Smooth muscle cell (in vitro differentiated cells): Measurements from ENCODE around the gene SRSF12. TPM values are rescaled to one million over a fixed set of nuclear protein-coding genes. Genes with fewer than 3 reads are reported as not detected.

Source experiments
- DNase-seq: peaks from one replicate; lab custom pipeline; 2025; ENCODE audit not compliant: unreplicated experiment; lab: John Stamatoyannopoulos, UW
- H2AFZ ChIP-seq: fragments of 200-600 bp; sonication (generic); 2 replicates; pipeline ENCODE4 v1.6.0; 2016; ENCODE audit warnings: antibody characterized with exemption, low read depth, mild to moderate bottlenecking
- H3F3A ChIP-seq: fragments of 200-600 bp; sonication (generic); 2 replicates; pipeline ENCODE4 v1.6.0; 2017; ENCODE audit warnings: antibody characterized with exemption, low read depth
- H3K27ac ChIP-seq: fragments of 200-600 bp; sonication (generic); 2 replicates; pipeline ENCODE4 v1.5.1; 2016; ENCODE audit warnings: low read depth, mild to moderate bottlenecking
- H3K27me3 ChIP-seq: fragments of 200-600 bp; sonication (generic); 2 replicates; pipeline ENCODE4 v1.6.1; 2016; ENCODE audit warnings: low read depth, mild to moderate bottlenecking
- H3K36me3 ChIP-seq: fragments of 200-600 bp; sonication (generic); 2 replicates; pipeline ENCODE4 v1.5.1; 2016; ENCODE audit warnings: low read depth
- H3K4me1 ChIP-seq: fragments of 200-600 bp; sonication (generic); 2 replicates; pipeline ENCODE4 v1.5.1; 2016; ENCODE audit warnings: low read depth
- H3K4me2 ChIP-seq: fragments of 200-600 bp; sonication (generic); 2 replicates; pipeline ENCODE4 v1.6.0; 2016; ENCODE audit warnings: mild to moderate bottlenecking
- H3K4me3 ChIP-seq: fragments of 200-600 bp; sonication (generic); 2 replicates; pipeline ENCODE4 v1.5.1; 2016; ENCODE audit warnings: mild to moderate bottlenecking
- H3K79me2 ChIP-seq: fragments of 200-600 bp; sonication (generic); 2 replicates; pipeline ENCODE4 v1.6.0; 2016; ENCODE audit warnings: low read depth, mild to moderate bottlenecking
- H3K9ac ChIP-seq: fragments of 200-600 bp; sonication (generic); 2 replicates; pipeline ENCODE4 v1.6.0; 2016; ENCODE audit warnings: low read depth
- H3K9me3 ChIP-seq: fragments of 200-600 bp; sonication (generic); replicated peaks from 2 replicates; pipeline ENCODE4 v1.5.1; 2016; ENCODE audit warnings: low read depth
- H4K20me1 ChIP-seq: fragments of 200-600 bp; sonication (generic); 2 replicates; pipeline ENCODE4 v1.6.0; 2016; ENCODE audit warnings: low read depth
- CTCF ChIP-seq: fragments of 200-600 bp; sonication (generic); IDR thresholded peaks from 2 replicates; pipeline ENCODE4 v1.5.1; 2017; ENCODE audit warnings: borderline replicate concordance, mild to moderate bottlenecking, antibody characterized with exemption; ENCODE audit not compliant: insufficient read depth, poor library complexity, severe bottlenecking
- WGBS: methylation state at CpG from one replicate; pipeline ENCODE4 v1.1.7; 2016; ENCODE audit warnings: low lambda C conversion rate; 5-methylcytosine and 5-hydroxymethylcytosine counted together
- polyA plus RNA-seq: library from polyadenylated mRNA; unstranded; fragments of >200 nt; fragmentation: Nextera tagmentation; extraction: Ambion mirVana; gene quantifications from 2 replicates; pipeline ENCODE4 v1.2.1, GENCODE V29; 2016
- total RNA-seq: library from RNA; depleted of rRNA; stranded (reverse); fragments of >200 nt; gene quantifications from 2 replicates; pipeline ENCODE4 v1.2.3, GENCODE V29; 2014

The SRSF12 gene
- total and polyA plus RNA-seq, 2 experiments from 2014 or later: 5.6 to 7.2 TPM

GRCh38 chr6:89085409-89086205, 32.3 kb downstream of the SRSF12 start:
- DNase-seq: no peak
- no peak overlapping the region for H3K4me3 ChIP-seq
- H3K36me3 ChIP-seq: peaks cover 21% of the 10 kb centered on the region
- no peak overlapping the region for H3K9ac ChIP-seq
- no peaks in the 10 kb centered on the region for H3K9me3 ChIP-seq
- 94% methylated on average over 12 of the region's 12 CpGs for WGBS
- no peak overlapping the region for H2AFZ ChIP-seq
- peaks cover 18% of the 10 kb centered on the region for H3K4me1 ChIP-seq
- H3K27me3 ChIP-seq: no peaks in the 10 kb centered on the region
- peaks cover 84% of the 10 kb centered on the region for H4K20me1 ChIP-seq
- H3K79me2 ChIP-seq: peaks cover 50% of the 10 kb centered on the region
- peaks cover 32% of the 10 kb centered on the region for H3F3A ChIP-seq
- TF ChIP-seq CTCF: no peak
- H3K27ac ChIP-seq: peak overlapping the region; percentile 99
- H3K4me2 ChIP-seq: no peak overlapping the region

GRCh38 chr6:89084954-89085353, 32.9 kb downstream of the SRSF12 start:
- Histone ChIP-seq H3K9ac (no peak overlapping the region), H3K36me3 (peaks cover 21% of the 10 kb centered on the region), H3K4me1 (peaks cover 18% of the 10 kb centered on the region), H3K27me3 (no peaks in the 10 kb centered on the region), H3K79me2 (peaks cover 50% of the 10 kb centered on the region), H3K9me3 (no peaks in the 10 kb centered on the region), H3K4me2 (peak overlapping the region; percentile 93), H3K4me3 (peak overlapping the region; percentile 94), H2AFZ (no peak overlapping the region), H3F3A (peaks cover 33% of the 10 kb centered on the region), H4K20me1 (peaks cover 84% of the 10 kb centered on the region), H3K27ac (peak overlapping the region; percentile 99)
- WGBS: 54% methylated on average over 3 of the region's 3 CpGs
- no peak for TF ChIP-seq CTCF
- no peak for DNase-seq

- Histone ChIP-seq H4K20me1 (peaks cover 80% of the 10 kb centered on the region), H3K36me3 (peaks cover 21% of the 10 kb centered on the region), H3K9ac (no peak overlapping the region), H3F3A (peaks cover 37% of the 10 kb centered on the region), H3K4me1 (peaks cover 18% of the 10 kb centered on the region), H3K4me3 (peak overlapping the region; percentile 94), H3K79me2 (peaks cover 50% of the 10 kb centered on the region), H2AFZ (no peak overlapping the region), H3K27ac (peak overlapping the region; percentile 99), H3K9me3 (no peaks in the 10 kb centered on the region), H3K4me2 (peak overlapping the region; percentile 93), H3K27me3 (no peaks in the 10 kb centered on the region)
- no peak for TF ChIP-seq CTCF
- DNase-seq: no peak
Measured at GRCh38 chr6:89084542-89084941, 33.3 kb downstream of the SRSF12 start.

GRCh38 chr6:89082486-89082891, 35.4 kb downstream of the SRSF12 start:
- peak overlapping the region; percentile 99 for H3K9ac ChIP-seq

More at GRCh38 chr6:89082486-89082891, 35.4 kb downstream of the SRSF12 start:
- H4K20me1 ChIP-seq: peaks cover 59% of the 10 kb centered on the region
- H3K4me3 ChIP-seq: peak overlapping the region; percentile 94
- no peak for DNase-seq
- no peak for TF ChIP-seq CTCF
- peak overlapping the region; percentile 93 for H3K4me2 ChIP-seq
- H3F3A ChIP-seq: peaks cover 43% of the 10 kb centered on the region
- H3K4me1 ChIP-seq: peaks cover 18% of the 10 kb centered on the region
- peaks cover 21% of the 10 kb centered on the region for H3K36me3 ChIP-seq
- H3K27me3 ChIP-seq: no peaks in the 10 kb centered on the region
- H3K9me3 ChIP-seq: no peaks in the 10 kb centered on the region
- peak overlapping the region; percentile 99 for H3K27ac ChIP-seq
- WGBS: 3% methylated on average over 9 of the region's 9 CpGs
- H3K79me2 ChIP-seq: peaks cover 50% of the 10 kb centered on the region
- H2AFZ ChIP-seq: no peak overlapping the region
